ENCODE results near the gene DOCK1.
A peak's percentile ranks its signal among the peaks of the same experiment; 100 is the strongest.

Gene DOCK1

GRCh38 chr10:127162841-127163240 is 257.6 kb downstream of the DOCK1 start:
- intact Hi-C loops (cut with DNase I), result no loop called here
- no peak for DNase-seq

GRCh38 chr10:127168261-127168660 is 263.0 kb downstream of the DOCK1 start:
- DNase-seq, result peak in 30 of 42 donors; percentile 28 to 73 (median 52)
- intact Hi-C loops (cut with DNase I), result no loop called here

GRCh38 chr10:127174866-127175265 is 269.6 kb downstream of the DOCK1 start:
- intact Hi-C loops (cut with DNase I), result no loop called here
- no peak for DNase-seq

GRCh38 chr10:127175357-127176110 is 270.3 kb downstream of the DOCK1 start:
- intact Hi-C loops (cut with DNase I), result no loop called here
- no peak for DNase-seq

GRCh38 chr10:127176649-127177048 is 271.4 kb downstream of the DOCK1 start:
- intact Hi-C loops (cut with DNase I), result no loop called here
- no peak for DNase-seq

GRCh38 chr10:127179612-127180250 is 274.5 kb downstream of the DOCK1 start:
- DNase-seq, result no peak

GRCh38 chr10:127182161-127182560 is 276.9 kb downstream of the DOCK1 start:
- DNase-seq, result no peak
- intact Hi-C loops (cut with DNase I), result no loop called here

More at GRCh38 chr10:127179612-127180250, 274.5 kb downstream of the DOCK1 start:
- intact Hi-C loops (cut with DNase I), result no loop called here

- intact Hi-C loops (cut with DNase I), result no loop called here
- DNase-seq, result no peak
These were observed 279.4 kb downstream of the DOCK1 start for GRCh38 chr10:127184582-127184981.

- intact Hi-C loops (cut with DNase I), result no loop called here
- no peak for DNase-seq
These were observed 281.6 kb downstream of the DOCK1 start for GRCh38 chr10:127186813-127187212.

GRCh38 chr10:127189226-127189625 is 284.0 kb downstream of the DOCK1 start:
- intact Hi-C loops (cut with DNase I), result no loop called here
- peak in 1 of 42 donors; percentile 27 for DNase-seq

- intact Hi-C loops (cut with DNase I), result no loop called here
These were observed 285.2 kb downstream of the DOCK1 start for GRCh38 chr10:127190427-127190826.

GRCh38 chr10:127193125-127193524 is 287.9 kb downstream of the DOCK1 start:
- intact Hi-C loops (cut with DNase I), result no loop called here
- DNase-seq, result peak in 1 of 42 donors; percentile 30

More at GRCh38 chr10:127190427-127190826, 285.2 kb downstream of the DOCK1 start:
- peak in 1 of 42 donors; percentile 30 for DNase-seq

- no peak for DNase-seq
- intact Hi-C loops (cut with DNase I), result no loop called here
These were observed 288.9 kb downstream of the DOCK1 start for GRCh38 chr10:127194111-127194510.

- intact Hi-C loops (cut with DNase I), result no loop called here
- peak in 15 of 42 donors; percentile 12 to 57 (median 20) for DNase-seq
These were observed 289.4 kb downstream of the DOCK1 start for GRCh38 chr10:127194599-127194998.

GRCh38 chr10:127195041-127195506 is 289.8 kb downstream of the DOCK1 start:
- DNase-seq, result peak in 33 of 42 donors; percentile 10 to 62 (median 31)
- intact Hi-C loops (cut with DNase I), result no loop called here

GRCh38 chr10:127195571-127196281 is 290.5 kb downstream of the DOCK1 start:
- peak in 38 of 42 donors; percentile 6 to 71 (median 30) for DNase-seq
- intact Hi-C loops (cut with DNase I), result no loop called here

GRCh38 chr10:127196282-127197153 is 291.3 kb downstream of the DOCK1 start, which contains the start of gene INSYN2A:
TSS of gene INSYN2A (minus strand) at chr10:127196591. CDS start at chr10:127176395, 20,196 bp downstream.
- peak; percentile 24 to 88 (median 68) for DNase-seq
- intact Hi-C loops (cut with DNase I), result no loop called here

GRCh38 chr10:127197154-127197432 is 291.9 kb downstream of the DOCK1 start:
- intact Hi-C loops (cut with DNase I), result no loop called here
- peak in 22 of 42 donors; percentile 10 to 63 (median 25) for DNase-seq

GRCh38 chr10:127198307-127198706 is 293.1 kb downstream of the DOCK1 start:
- DNase-seq, result peak in 1 of 42 donors; percentile 15
- intact Hi-C loops (cut with DNase I), result no loop called here

Measured in head of caudate nucleus (tissue), 42 donors.